ENCODE data around the gene POC1B. TPM values are rescaled to one million over a fixed set of nuclear protein-coding genes. Genes with fewer than 3 reads are reported as not detected.

Gene POC1B
- total RNA-seq, 1 experiment from 2014 or later, result 14.1 TPM

GRCh38 chr12:89486264-89486663 lies 39.6 kb downstream of the POC1B start:
- ChIA-PET CTCF (no interaction called here), POLR2A (no interaction called here)
- no peaks in the 10 kb centered on the region for H3K9me3 Mint-ChIP-seq (ENCODE audit: unreplicated experiment)
- H3K4me3 Mint-ChIP-seq (ENCODE audit: unreplicated experiment), result no peak overlapping the region
- no peak for DNase-seq
- no peaks in the 10 kb centered on the region for H3K27me3 Mint-ChIP-seq (ENCODE audit: insufficient read depth, unreplicated experiment)
- H3K9me3 ChIP-seq, result no peaks in the 10 kb centered on the region
- no peak overlapping the region for H3K4me3 ChIP-seq (ENCODE audit: low read depth, low read length)
- no peaks in the 10 kb centered on the region for H3K4me1 ChIP-seq
- no peaks in the 10 kb centered on the region for H3K36me3 Mint-ChIP-seq (ENCODE audit: insufficient read depth, unreplicated experiment)
- TF ChIP-seq CTCF (IDR thresholded peaks at IDR 0.05; ENCODE audit: insufficient read depth in 1 of 2, low read depth in 1 of 2, low read length in 1 of 2, severe bottlenecking in 1 of 2, unreplicated experiment in 1 of 2), result no peak
- intact Hi-C loops (cut with micrococcal nuclease; ENCODE audit: unreplicated experiment), result no loop called here
- no peaks in the 10 kb centered on the region for H3K36me3 ChIP-seq (ENCODE audit: control insufficient read depth, insufficient read depth, low read length)
- no peaks in the 10 kb centered on the region for H3K27me3 ChIP-seq (replicated peaks; ENCODE audit: control insufficient read depth, insufficient read depth, low read length)
- no TSS peak for BruUV-seq (replicated peaks)
- H3K27ac Mint-ChIP-seq (ENCODE audit: unreplicated experiment), result no peak overlapping the region
- peaks cover 5% of the 10 kb centered on the region for H3K4me1 Mint-ChIP-seq (ENCODE audit: low read depth, unreplicated experiment)

- Histone ChIP-seq H3K36me3 (ENCODE audit: control insufficient read depth, insufficient read depth, low read length) (no peaks in the 10 kb centered on the region), H3K9me3 (no peaks in the 10 kb centered on the region), H3K4me3 (ENCODE audit: low read depth, low read length) (no peak overlapping the region), H3K4me1 (no peaks in the 10 kb centered on the region), H3K27me3 (replicated peaks; ENCODE audit: control insufficient read depth, insufficient read depth, low read length) (no peaks in the 10 kb centered on the region)
- Mint-ChIP-seq H3K9me3 (ENCODE audit: unreplicated experiment) (no peaks in the 10 kb centered on the region), H3K27ac (ENCODE audit: unreplicated experiment) (no peak overlapping the region), H3K4me1 (ENCODE audit: low read depth, unreplicated experiment) (no peaks in the 10 kb centered on the region), H3K36me3 (ENCODE audit: insufficient read depth, unreplicated experiment) (no peaks in the 10 kb centered on the region), H3K4me3 (ENCODE audit: unreplicated experiment) (no peak overlapping the region), H3K27me3 (ENCODE audit: insufficient read depth, unreplicated experiment) (no peaks in the 10 kb centered on the region)
- no peak for DNase-seq
- intact Hi-C loops (cut with micrococcal nuclease; ENCODE audit: unreplicated experiment), result no loop called here
- BruUV-seq (replicated peaks), result no TSS peak
- POLR2A ChIA-PET, result no interaction called here
- CTCF ChIA-PET, result no interaction called here
- TF ChIP-seq CTCF (IDR thresholded peaks at IDR 0.05; ENCODE audit: insufficient read depth in 1 of 2, low read depth in 1 of 2, low read length in 1 of 2, severe bottlenecking in 1 of 2, unreplicated experiment in 1 of 2), result no peak
These were observed 41.4 kb downstream of the POC1B start for GRCh38 chr12:89484470-89484869.

GRCh38 chr12:89481213-89481914 lies 44.5 kb downstream of the POC1B start:
- Histone ChIP-seq H3K9me3 (no peaks in the 10 kb centered on the region), H3K4me3 (ENCODE audit: low read depth, low read length) (no peak overlapping the region), H3K36me3 (ENCODE audit: control insufficient read depth, insufficient read depth, low read length) (no peaks in the 10 kb centered on the region), H3K4me1 (no peaks in the 10 kb centered on the region), H3K27me3 (replicated peaks; ENCODE audit: control insufficient read depth, insufficient read depth, low read length) (no peaks in the 10 kb centered on the region)
- no peaks in the 10 kb centered on the region for H3K36me3 Mint-ChIP-seq (ENCODE audit: insufficient read depth, unreplicated experiment)
- no peaks in the 10 kb centered on the region for H3K27me3 Mint-ChIP-seq (ENCODE audit: insufficient read depth, unreplicated experiment)
- no peaks in the 10 kb centered on the region for H3K9me3 Mint-ChIP-seq (ENCODE audit: unreplicated experiment)
- H3K27ac Mint-ChIP-seq (ENCODE audit: unreplicated experiment), result no peak overlapping the region
- H3K4me1 Mint-ChIP-seq (ENCODE audit: low read depth, unreplicated experiment), result no peaks in the 10 kb centered on the region
- ChIA-PET POLR2A (no interaction called here), CTCF (no interaction called here)
- no peak overlapping the region for H3K4me3 Mint-ChIP-seq (ENCODE audit: unreplicated experiment)
- no peak for DNase-seq
- no peak for TF ChIP-seq CTCF (IDR thresholded peaks at IDR 0.05; ENCODE audit: insufficient read depth in 1 of 2, low read depth in 1 of 2, low read length in 1 of 2, severe bottlenecking in 1 of 2, unreplicated experiment in 1 of 2)
- intact Hi-C loops (cut with micrococcal nuclease; ENCODE audit: unreplicated experiment), result no loop called here
- no TSS peak for BruUV-seq (replicated peaks)

Measured in Caco-2 (cell line).